ENCODE results near the gene MCM8. TPM values are rescaled to one million over a fixed set of nuclear protein-coding genes. Genes with fewer than 3 reads are reported as not detected.

MCM8 gene
- polyA plus RNA-seq, 3 donors: 15.6 to 18.7 (median 18.0) TPM

GRCh38 chr20:6034134-6034969, 83.9 kb downstream of the MCM8 start:
- DNase-seq (ENCODE audit: extremely low read depth in 1 of 11, low read depth in 9 of 11, low spot score in 4 of 11): no peak

GRCh38 chr20:6036213-6036612, 85.8 kb downstream of the MCM8 start:
- DNase-seq (ENCODE audit: extremely low read depth in 1 of 11, low read depth in 9 of 11, low spot score in 4 of 11): no peak

- no peak for DNase-seq (ENCODE audit: extremely low read depth in 1 of 11, low read depth in 9 of 11, low spot score in 4 of 11)
Observed at GRCh38 chr20:6037082-6037481, 86.6 kb downstream of the MCM8 start.

- no peak for DNase-seq (ENCODE audit: extremely low read depth in 1 of 11, low read depth in 9 of 11, low spot score in 4 of 11)
Observed at GRCh38 chr20:6038256-6038655, 87.8 kb downstream of the MCM8 start.

- DNase-seq (ENCODE audit: extremely low read depth in 1 of 11, low read depth in 9 of 11, low spot score in 4 of 11): no peak
Observed at GRCh38 chr20:6039766-6040165, 89.3 kb downstream of the MCM8 start.

- no peak for DNase-seq (ENCODE audit: extremely low read depth in 1 of 11, low read depth in 9 of 11, low spot score in 4 of 11)
Observed at GRCh38 chr20:6040540-6040939, 90.1 kb downstream of the MCM8 start.

- DNase-seq (ENCODE audit: extremely low read depth in 1 of 11, low read depth in 9 of 11, low spot score in 4 of 11): no peak
Observed at GRCh38 chr20:6040958-6041807, 90.7 kb downstream of the MCM8 start.

GRCh38 chr20:6041808-6042265, 91.4 kb downstream of the MCM8 start:
- no peak for DNase-seq (ENCODE audit: extremely low read depth in 1 of 11, low read depth in 9 of 11, low spot score in 4 of 11)

GRCh38 chr20:6044115-6044514, 93.7 kb downstream of the MCM8 start:
- DNase-seq (ENCODE audit: extremely low read depth in 1 of 11, low read depth in 9 of 11, low spot score in 4 of 11): no peak

GRCh38 chr20:6045566-6045965, 95.1 kb downstream of the MCM8 start:
- DNase-seq (ENCODE audit: extremely low read depth in 1 of 11, low read depth in 9 of 11, low spot score in 4 of 11): no peak

GRCh38 chr20:6046432-6046831, 96.0 kb downstream of the MCM8 start:
- no peak for DNase-seq (ENCODE audit: extremely low read depth in 1 of 11, low read depth in 9 of 11, low spot score in 4 of 11)

- no peak for DNase-seq (ENCODE audit: extremely low read depth in 1 of 11, low read depth in 9 of 11, low spot score in 4 of 11)
Observed at GRCh38 chr20:6048391-6048790, 97.9 kb downstream of the MCM8 start.

Other genes with a start within 250 kb of the MCM8 start
- gene SHLD1, start 200.3 kb upstream of the MCM8 start, polyA plus RNA-seq (ENCODE audit: insufficient read length in 3 of 3): 10 to 100 TPM in 1 of 3 donors, 1 to 10 TPM in 2; 9.0 to 10.0 (median 9.4) TPM
- gene CHGB, start 39.1 kb upstream of the MCM8 start, polyA plus RNA-seq (ENCODE audit: insufficient read length in 3 of 3): 10 to 100 TPM in 1 of 3 donors, 1 to 10 TPM in 2; 2.9 to 14.7 (median 4.4) TPM
- 10 to 100 TPM; 17.0 to 21.8 (median 18.6) TPM for gene TRMT6, start 119 bp upstream of the MCM8 start, polyA plus RNA-seq (ENCODE audit: insufficient read length in 3 of 3)
- 100 to 1,000 TPM in 1 of 3 donors, 10 to 100 TPM in 2; 81.7 to 101 (median 93.5) TPM for gene CRLS1, start 55.5 kb downstream of the MCM8 start, polyA plus RNA-seq (ENCODE audit: insufficient read length in 3 of 3)
- 10 to 100 TPM; 12.2 to 16.8 (median 13.9) TPM for gene LRRN4, start 103.4 kb downstream of the MCM8 start, polyA plus RNA-seq (ENCODE audit: insufficient read length in 3 of 3)
- 1 to 10 TPM; 3.6 to 5.6 (median 5.2) TPM for gene FERMT1, start 172.4 kb downstream of the MCM8 start, polyA plus RNA-seq (ENCODE audit: insufficient read length in 3 of 3)

Measured in renal cortex interstitium (tissue), 11 donors.